A549 treated with CpdA at 1 μM for 4 hours (cell line): ENCODE results near the gene GRIN3B. TPM values are rescaled to one million over a fixed set of nuclear protein-coding genes. Genes with fewer than 3 reads are reported as not detected.

ENCODE experiments used
- total RNA-seq: library from RNA; stranded (reverse); fragments of 200-300 nt; extraction: Qiagen RNA extraction; gene quantifications from 5 replicates; pipeline ENCODE4 v1.2.3, GENCODE V29; 2022; ENCODE audit warnings: low read depth

GRIN3B gene, protein sequence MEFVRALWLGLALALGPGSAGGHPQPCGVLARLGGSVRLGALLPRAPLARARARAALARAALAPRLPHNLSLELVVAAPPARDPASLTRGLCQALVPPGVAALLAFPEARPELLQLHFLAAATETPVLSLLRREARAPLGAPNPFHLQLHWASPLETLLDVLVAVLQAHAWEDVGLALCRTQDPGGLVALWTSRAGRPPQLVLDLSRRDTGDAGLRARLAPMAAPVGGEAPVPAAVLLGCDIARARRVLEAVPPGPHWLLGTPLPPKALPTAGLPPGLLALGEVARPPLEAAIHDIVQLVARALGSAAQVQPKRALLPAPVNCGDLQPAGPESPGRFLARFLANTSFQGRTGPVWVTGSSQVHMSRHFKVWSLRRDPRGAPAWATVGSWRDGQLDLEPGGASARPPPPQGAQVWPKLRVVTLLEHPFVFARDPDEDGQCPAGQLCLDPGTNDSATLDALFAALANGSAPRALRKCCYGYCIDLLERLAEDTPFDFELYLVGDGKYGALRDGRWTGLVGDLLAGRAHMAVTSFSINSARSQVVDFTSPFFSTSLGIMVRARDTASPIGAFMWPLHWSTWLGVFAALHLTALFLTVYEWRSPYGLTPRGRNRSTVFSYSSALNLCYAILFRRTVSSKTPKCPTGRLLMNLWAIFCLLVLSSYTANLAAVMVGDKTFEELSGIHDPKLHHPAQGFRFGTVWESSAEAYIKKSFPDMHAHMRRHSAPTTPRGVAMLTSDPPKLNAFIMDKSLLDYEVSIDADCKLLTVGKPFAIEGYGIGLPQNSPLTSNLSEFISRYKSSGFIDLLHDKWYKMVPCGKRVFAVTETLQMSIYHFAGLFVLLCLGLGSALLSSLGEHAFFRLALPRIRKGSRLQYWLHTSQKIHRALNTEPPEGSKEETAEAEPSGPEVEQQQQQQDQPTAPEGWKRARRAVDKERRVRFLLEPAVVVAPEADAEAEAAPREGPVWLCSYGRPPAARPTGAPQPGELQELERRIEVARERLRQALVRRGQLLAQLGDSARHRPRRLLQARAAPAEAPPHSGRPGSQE
- total RNA-seq: 1.3 to 3.1 TPM (median 2.6 TPM) in 5 replicates

DNA sequence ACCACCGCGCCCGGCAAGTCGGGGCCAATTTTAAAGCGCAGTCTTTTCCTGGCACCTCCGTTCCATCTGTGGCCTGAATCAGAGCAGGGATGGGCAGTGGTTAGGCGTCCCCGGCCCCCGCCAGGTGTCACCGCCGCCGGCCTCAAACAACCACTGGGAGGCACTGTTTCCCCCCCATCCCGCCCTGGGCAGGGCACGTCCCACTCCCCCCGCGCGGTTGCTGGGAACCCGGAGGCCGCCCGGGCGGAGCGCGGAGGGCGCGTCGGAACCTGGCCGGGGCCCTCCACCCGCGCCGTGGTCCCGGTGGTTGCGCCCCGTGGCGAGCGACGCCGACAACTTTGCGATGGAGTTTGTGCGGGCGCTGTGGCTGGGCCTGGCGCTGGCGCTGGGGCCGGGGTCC lies at the start of gene GRIN3B:
GRIN3B (plus strand) TSS at position 325 of the 400 bp plus-strand sequence; CDS start at position 344, 19 bp downstream.

DNA sequence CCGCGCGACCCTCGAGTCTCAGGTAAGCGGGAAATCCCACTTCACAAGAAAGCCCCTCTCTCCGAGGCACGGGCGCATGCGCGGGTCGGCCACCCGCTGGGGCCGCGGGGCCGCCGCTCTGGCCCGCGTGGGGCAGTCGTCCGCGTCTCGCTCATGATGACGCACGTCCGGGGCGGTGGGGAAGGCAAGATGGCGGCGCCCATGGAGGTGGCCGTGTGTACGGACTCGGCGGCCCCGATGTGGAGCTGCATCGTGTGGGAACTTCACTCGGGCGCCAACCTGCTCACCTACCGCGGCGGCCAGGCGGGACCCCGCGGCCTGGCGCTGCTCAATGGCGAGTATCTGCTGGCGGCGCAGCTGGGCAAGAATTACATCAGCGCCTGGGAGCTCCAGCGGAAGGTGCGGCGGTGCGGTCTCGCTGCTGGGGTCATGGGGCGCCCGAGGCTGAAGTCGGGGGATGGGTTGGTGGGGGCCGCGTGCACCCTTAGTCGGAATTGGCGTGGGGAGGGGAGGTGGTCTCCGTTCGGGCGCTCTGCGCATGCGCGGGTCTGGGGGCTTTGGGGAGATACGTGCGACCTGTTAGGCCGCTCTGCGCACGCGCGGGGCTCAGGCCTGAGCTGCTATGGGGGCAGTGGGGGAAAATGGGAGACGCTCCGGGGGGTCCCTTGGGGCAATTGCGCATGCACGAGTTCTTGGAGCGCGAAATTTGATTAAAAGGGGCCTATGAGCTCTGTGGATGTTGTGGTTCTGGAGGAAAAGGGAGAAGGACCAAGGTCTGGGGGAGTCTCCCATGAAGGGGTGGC lies 15.9 kb upstream of the GRIN3B start, which contains the start of gene WDR18:
WDR18 (plus strand) TSS at position 181 of the 803 bp plus-strand sequence; CDS start at position 190, 9 bp downstream.

DNA sequence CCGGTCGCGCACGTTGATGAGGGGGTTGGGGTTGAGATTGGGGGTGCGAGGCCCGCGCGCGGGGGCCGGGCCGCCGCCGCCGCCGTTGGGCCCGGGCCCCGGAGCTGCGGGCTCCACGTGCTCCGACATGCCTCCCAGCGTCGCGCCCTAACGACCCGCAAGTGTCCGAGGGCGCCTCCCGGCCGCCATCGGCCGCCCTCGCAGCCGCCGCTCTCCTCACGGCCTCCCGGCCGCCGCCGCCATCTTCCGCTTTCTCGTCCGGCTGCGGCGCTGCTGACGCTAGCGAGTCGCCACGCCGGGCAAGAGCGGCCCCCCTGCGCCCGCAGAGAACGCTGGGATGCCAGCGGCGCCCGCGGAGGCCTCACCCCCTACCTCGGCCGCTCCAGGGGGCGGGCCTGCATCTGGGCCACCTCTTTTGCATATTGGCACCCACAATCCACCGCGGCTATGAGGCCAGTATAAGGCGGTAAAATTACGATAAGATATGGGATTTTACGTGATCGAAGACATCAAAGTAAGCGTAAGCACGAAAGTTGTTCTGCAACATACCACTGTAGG lies 20.7 kb downstream of the GRIN3B start, which contains the start of gene TMEM259:
TMEM259 (minus strand) TSS at position 256 of the 558 bp plus-strand sequence; CDS start at position 129, 127 bp downstream.

DNA sequence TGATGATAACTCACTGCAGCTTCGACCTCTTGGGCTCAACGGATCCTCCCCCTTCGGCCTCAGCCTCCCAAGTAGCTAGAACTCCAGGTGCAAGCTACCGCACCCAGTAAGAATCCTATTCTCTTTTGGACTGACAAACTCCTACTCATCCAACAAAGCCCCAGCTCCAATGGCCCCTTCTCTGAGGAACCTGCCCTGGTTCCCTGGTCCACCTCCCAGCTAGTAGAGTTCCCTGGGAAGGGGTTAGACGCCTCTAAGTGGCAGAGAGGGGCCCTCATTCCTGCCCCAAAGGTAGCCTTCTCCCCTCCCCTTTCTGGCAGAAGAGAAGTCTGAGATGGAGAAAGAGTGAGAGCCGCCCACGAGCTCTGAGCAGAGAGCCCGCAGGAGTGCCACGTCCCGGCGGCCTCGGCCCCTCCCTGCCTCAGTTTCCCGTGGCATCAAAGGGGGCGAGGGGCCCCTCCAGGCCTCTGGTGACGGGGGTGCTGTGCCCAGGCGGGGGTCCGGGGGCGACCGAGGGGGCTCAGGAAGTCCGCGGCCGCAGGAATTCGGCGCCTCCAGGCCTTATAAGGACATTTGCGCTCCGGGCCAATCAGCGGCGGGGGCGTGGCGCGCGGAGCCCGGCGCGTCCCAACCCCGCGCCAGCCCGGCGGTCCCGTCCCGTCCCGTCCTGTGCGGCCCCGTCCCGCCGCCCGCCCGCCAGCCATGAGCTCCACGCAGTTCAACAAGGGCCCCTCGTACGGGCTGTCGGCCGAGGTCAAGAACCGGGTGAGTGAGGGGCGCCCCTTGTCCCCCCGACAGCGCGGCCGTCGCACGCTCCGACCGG lies 26.0 kb downstream of the GRIN3B start, which contains the start of gene CNN2:
CNN2 (plus strand) TSS at position 649 of the 823 bp plus-strand sequence; CDS start at position 703, 54 bp downstream.

DNA sequence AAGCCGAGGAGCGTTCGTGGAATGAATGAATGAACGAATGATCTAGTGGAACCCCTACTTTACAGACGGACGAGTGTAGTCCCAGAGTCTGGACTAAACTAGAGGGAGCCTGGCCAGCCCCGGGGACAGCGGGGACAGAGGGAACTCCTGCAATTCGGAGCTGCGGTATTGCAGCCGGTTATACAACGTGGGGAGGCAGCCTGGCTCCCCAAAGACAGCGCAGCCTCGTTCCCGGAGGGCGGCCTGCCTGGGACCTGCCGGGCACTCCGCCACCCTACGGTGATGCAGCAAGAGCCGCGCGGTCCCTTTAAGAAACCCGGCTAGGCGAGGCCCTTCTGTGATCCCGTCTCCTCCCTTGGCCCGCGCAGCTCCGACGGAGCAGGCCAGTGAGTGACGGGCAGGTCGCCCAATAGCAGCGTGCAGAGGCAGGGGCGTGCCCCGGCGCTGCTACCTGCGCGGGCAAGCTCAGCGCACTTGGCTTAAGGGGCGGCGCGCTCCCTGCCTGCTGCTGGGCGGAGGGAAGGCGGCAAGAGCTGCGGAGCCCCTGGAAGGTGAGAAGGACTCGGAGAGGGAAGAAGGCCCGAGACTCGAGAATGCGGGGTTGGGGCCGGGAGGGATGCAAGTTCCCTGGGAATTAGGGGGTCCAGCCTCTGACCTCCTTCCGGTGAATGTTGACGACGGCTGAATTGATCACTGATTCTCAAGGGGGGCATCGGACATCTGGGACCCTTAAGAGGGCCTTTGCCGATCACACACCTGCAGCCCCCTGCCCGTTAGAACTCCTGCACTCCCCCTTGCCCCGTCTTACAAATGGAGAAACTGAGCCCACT lies 39.6 kb downstream of the GRIN3B start, which contains the start of gene ABCA7:
ABCA7 (plus strand) TSS at position 462 of the 830 bp plus-strand sequence. CDS start 1,255 bp downstream, outside the sequence.

Other genes starting within 250 kb of the GRIN3B start
- 75.0 to 98.0 TPM (median 94.7 TPM) in 5 replicates for gene MISP, start 249.3 kb upstream of the GRIN3B start, total RNA-seq
- 223 to 257 TPM (median 229 TPM) in 5 replicates for gene PTBP1, start 203.0 kb upstream of the GRIN3B start, total RNA-seq
- 2.7 to 5.0 TPM (median 4.1 TPM) in 5 replicates for gene PLPPR3, start 178.5 kb upstream of the GRIN3B start, total RNA-seq
- gene AZU1, start 172.6 kb upstream of the GRIN3B start, total RNA-seq: 0.08 to 0.21 TPM (median 0.19 TPM) in 4 of 5 replicates, not detected in the other
- gene PRTN3, start 159.4 kb upstream of the GRIN3B start, total RNA-seq: 0.21 to 0.36 TPM (median 0.29 TPM) in 4 of 5 replicates, not detected in the other
- not detected in 5 replicates for gene ELANE, start 148.1 kb upstream of the GRIN3B start, total RNA-seq
- 8.5 to 21.1 TPM (median 18.0 TPM) in 5 replicates for gene CFD, start 140.8 kb upstream of the GRIN3B start, total RNA-seq
- gene MED16, start 107.2 kb upstream of the GRIN3B start, total RNA-seq: 11.0 to 24.5 TPM (median 19.4 TPM) in 5 replicates
- not detected in 5 replicates for gene RNU6-9, start 106.9 kb upstream of the GRIN3B start, total RNA-seq
- 26.7 to 41.0 TPM (median 37.5 TPM) in 5 replicates for gene R3HDM4, start 87.2 kb upstream of the GRIN3B start, total RNA-seq
- gene KISS1R, start 83.1 kb upstream of the GRIN3B start, total RNA-seq: 0.38 to 0.48 TPM (median 0.46 TPM) in 4 of 5 replicates, not detected in the other
- 2.9 to 5.8 TPM (median 5.2 TPM) in 5 replicates for gene ARID3A, start 74.4 kb upstream of the GRIN3B start, total RNA-seq
- gene WDR18, start 16.1 kb upstream of the GRIN3B start, total RNA-seq: 40.6 to 72.1 TPM (median 63.9 TPM) in 5 replicates
- 72.1 to 118 TPM (median 104 TPM) in 5 replicates for gene TMEM259, start 20.7 kb downstream of the GRIN3B start, total RNA-seq
- not detected in 5 replicates for gene RNU6-2, start 21.1 kb downstream of the GRIN3B start, total RNA-seq
- gene CNN2, start 26.2 kb downstream of the GRIN3B start, total RNA-seq: 48.1 to 59.4 TPM (median 53.7 TPM) in 5 replicates
- 5.8 to 11.0 TPM (median 7.6 TPM) in 5 replicates for gene ABCA7, start 39.7 kb downstream of the GRIN3B start, total RNA-seq
- 1.8 to 2.2 TPM (median 2.0 TPM) in 5 replicates for gene ARHGAP45, start 66.7 kb downstream of the GRIN3B start, total RNA-seq
- gene POLR2E, start 95.0 kb downstream of the GRIN3B start, total RNA-seq: 175 to 251 TPM (median 234 TPM) in 5 replicates
- gene GPX4, start 103.6 kb downstream of the GRIN3B start, total RNA-seq: 387 to 508 TPM (median 482 TPM) in 5 replicates
- gene SBNO2, start 173.8 kb downstream of the GRIN3B start, total RNA-seq: 31.9 to 52.8 TPM (median 46.5 TPM) in 5 replicates
- 38.1 to 41.5 TPM (median 39.5 TPM) in 5 replicates for gene STK11, start 205.4 kb downstream of the GRIN3B start, total RNA-seq
- 2.7 to 4.6 TPM (median 4.4 TPM) in 5 replicates for gene CBARP, start 237.6 kb downstream of the GRIN3B start, total RNA-seq
- 82.0 to 171 TPM (median 161 TPM) in 5 replicates for gene ATP5F1D, start 241.3 kb downstream of the GRIN3B start, total RNA-seq
- 40.2 to 50.8 TPM (median 42.4 TPM) in 5 replicates for gene MIDN, start 248.2 kb downstream of the GRIN3B start, total RNA-seq